ENCODE data around the gene TCF7. TPM values are rescaled to one million over a fixed set of nuclear protein-coding genes. Genes with fewer than 3 reads are reported as not detected.

The TCF7 gene
- total RNA-seq, 1 experiment from 2014 or later, result 18.2 TPM

DNA sequence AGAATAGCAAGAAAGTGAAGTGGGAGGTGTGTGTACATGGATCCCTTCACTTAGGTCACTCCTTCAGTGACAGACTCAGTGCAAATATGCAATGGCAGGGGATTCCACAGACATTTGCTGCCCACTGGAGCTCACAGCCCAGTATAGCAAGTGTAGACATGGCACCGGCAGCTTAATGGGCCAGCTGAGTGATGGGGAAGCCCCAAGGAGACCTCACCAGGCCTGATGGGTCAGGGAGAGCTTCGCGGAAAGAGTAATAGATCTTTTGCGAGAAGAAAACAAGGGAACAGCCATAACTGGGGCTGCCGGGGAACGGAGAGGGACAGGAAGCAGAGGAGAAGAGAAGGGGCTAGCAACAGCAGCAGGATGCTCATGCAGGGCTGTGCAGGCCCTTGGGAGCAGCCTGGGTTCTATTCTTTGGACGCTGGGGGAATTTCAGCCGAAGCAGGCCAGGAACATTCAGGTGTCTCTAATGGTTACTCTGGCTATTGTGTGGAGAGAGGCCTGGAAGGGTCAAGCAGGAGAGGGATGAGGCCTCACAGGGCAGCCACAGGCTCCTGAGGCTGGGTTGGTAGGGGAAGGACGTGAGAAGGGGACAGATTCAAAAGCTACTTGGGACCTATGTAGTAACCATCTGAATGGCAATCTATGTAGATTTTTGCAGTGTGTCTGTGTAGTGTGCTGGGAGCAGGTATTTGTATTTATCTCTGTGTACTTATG, 27.0 kb downstream of the TCF7 start:
- Histone ChIP-seq H3K4me2 (ENCODE audit: insufficient read depth, insufficient read length, low read length) (no peak overlapping the region), H3K9me3 (ENCODE audit: control insufficient read depth, low read depth, low read length) (no peaks in the 10 kb centered on the region), H2BK5ac (ENCODE audit: insufficient read length, low read length) (no peak overlapping the region), H3K4me1 (ENCODE audit: insufficient read depth, low read length) (no peaks in the 10 kb centered on the region), H2BK15ac (ENCODE audit: low read depth, low read length) (no peak overlapping the region), H3K4ac (ENCODE audit: low read depth, low read length) (no peak overlapping the region), H3K56ac (ENCODE audit: insufficient read length, low read depth, low read length) (no peak overlapping the region), H4K8ac (replicated peaks; ENCODE audit: insufficient read length, low read depth, low read length) (no peak overlapping the region), H4K20me1 (ENCODE audit: control insufficient read depth, insufficient read depth, insufficient read length) (peaks cover 4% of the 10 kb centered on the region), H2BK20ac (ENCODE audit: low read depth, low read length, poor library complexity, severe bottlenecking) (no peak overlapping the region), H2AK5ac (ENCODE audit: insufficient read length, low read length) (no peak overlapping the region), H2BK120ac (ENCODE audit: low read depth, low read length, poor library complexity, severe bottlenecking) (no peak overlapping the region), H3K14ac (ENCODE audit: insufficient read depth, low read length) (no peak overlapping the region), H3K27ac (ENCODE audit: insufficient read length, low read depth, low read length) (no peak overlapping the region), H3K79me1 (ENCODE audit: insufficient read depth, low read depth, low read length, poor library complexity, severe bottlenecking) (peaks cover 6% of the 10 kb centered on the region), H3K23me2 (ENCODE audit: insufficient read length, low read depth, low read length, poor library complexity, severe bottlenecking) (no peaks in the 10 kb centered on the region), H4K91ac (ENCODE audit: insufficient read length, low read depth, low read length) (no peak overlapping the region), H3T11ph (ENCODE audit: low read length) (no peak overlapping the region), H3K18ac (ENCODE audit: insufficient read length, low read depth, low read length) (no peak overlapping the region), H4K5ac (ENCODE audit: insufficient read length, low read depth, low read length) (no peak overlapping the region), H2AFZ (ENCODE audit: low read length) (no peak overlapping the region), H2BK12ac (ENCODE audit: insufficient read length, low read depth, low read length) (no peak overlapping the region), H3K23ac (ENCODE audit: insufficient read length, low read depth, low read length) (no peak overlapping the region), H3K79me2 (ENCODE audit: insufficient read depth, low read length) (no peaks in the 10 kb centered on the region), H3K9ac (ENCODE audit: extremely low read depth, insufficient read length, low read length) (no peak overlapping the region), H3K27me3 (ENCODE audit: insufficient read depth, low read length) (no peaks in the 10 kb centered on the region)
- DNase-seq, result peak; percentile 24
- Mint-ChIP-seq H3K9me3 (no peaks in the 10 kb centered on the region), H3K27ac (peak overlapping the region in 2 of 3 experiments; percentile 1 to 63; a peak in 4 of 7 replicates), H3K27me3 (ENCODE audit: low read depth) (no peaks in the 10 kb centered on the region), H3K36me3 (ENCODE audit: insufficient read depth in 1 of 3, low read depth in 3 of 3) (peaks cover 9 to 41% (median 31%) of the 10 kb centered on the region in 3 experiments; a peak in 6 of 7 replicates), H3K4me3 (no peak overlapping the region), H3K4me1 (peaks cover 10 to 20% of the 10 kb centered on the region in 2 experiments; a peak in 3 of 4 replicates)
- no CpG with 5 or more reads among the region's 9 CpGs for WGBS (ENCODE audit: extremely low coverage, insufficient read length, low lambda C conversion rate)
- TF ChIP-seq CTCF (conservative IDR thresholded peaks at IDR 0.05), result no peak

All from H9 (cell line).